DMS53 (cell line): ENCODE data around the gene SPDYE1.
"Not testable (repeated sequence)": the region's sequence is repeated elsewhere in the genome, so short reads cannot be mapped to it uniquely, and the experiment has no call there.

Experiments
- DNase-seq: peaks from one replicate; lab custom pipeline; 2025; lab: John Stamatoyannopoulos, UW

SPDYE1 gene, protein sequence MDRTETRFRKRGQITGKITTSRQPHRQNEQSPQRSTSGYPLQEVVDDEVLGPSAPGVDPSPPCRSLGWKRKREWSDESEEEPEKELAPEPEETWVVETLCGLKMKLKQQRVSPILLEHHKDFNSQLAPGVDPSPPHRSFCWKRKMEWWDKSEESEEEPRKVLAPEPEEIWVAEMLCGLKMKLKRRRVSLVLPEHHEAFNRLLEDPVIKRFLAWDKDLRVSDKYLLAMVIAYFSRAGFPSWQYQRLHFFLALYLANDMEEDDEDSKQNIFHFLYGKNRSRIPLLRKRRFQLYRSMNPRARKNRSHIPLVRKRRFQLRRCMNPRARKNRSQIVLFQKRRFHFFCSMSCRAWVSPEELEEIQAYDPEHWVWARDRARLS

DNA sequence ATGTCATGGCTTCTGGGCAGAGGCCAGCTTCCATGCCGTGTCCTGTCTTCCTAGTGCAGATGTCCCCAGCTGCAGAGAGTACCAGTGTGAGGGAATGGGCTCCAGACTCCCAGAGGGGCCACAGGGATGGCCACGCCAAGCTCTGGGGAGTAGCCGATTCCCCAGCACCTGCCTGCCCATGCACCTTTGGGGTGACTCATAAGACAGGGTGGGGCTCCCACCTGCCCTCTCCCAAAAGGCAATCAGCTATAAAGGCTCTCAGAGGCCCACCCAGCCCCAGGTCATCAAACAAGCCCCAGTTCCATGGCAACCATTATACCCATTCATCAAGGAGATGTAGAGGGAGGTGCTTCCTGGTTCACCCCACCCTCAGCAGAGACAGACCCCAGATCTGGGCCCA, at the start of gene SPDYE1:
TSS of gene SPDYE1 (plus strand) at position 366 of the 400 bp plus-strand sequence. CDS start 2,053 bp downstream, outside the sequence.
- DNase-seq, result not testable (repeated sequence)

DNA sequence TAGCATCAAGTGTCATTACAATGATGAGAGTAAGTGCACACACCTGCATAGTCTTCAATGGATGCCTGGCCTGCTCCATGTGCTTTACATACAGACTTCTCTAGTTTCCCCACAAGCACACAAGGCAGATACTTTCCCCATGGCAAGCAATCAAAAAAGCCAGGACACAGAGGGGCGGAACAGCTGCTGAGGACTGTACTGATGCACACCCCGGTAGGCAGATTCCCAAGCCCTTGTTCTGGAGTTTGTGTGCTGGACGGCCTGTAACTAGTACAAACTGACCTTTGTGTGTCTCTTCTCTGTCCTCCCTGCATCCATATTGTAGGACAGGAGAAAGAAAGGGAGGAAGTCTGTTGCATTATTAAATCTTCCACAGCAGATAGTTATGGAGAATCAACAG, 45.7 kb upstream of the SPDYE1 start:
- no peak for DNase-seq

DNA sequence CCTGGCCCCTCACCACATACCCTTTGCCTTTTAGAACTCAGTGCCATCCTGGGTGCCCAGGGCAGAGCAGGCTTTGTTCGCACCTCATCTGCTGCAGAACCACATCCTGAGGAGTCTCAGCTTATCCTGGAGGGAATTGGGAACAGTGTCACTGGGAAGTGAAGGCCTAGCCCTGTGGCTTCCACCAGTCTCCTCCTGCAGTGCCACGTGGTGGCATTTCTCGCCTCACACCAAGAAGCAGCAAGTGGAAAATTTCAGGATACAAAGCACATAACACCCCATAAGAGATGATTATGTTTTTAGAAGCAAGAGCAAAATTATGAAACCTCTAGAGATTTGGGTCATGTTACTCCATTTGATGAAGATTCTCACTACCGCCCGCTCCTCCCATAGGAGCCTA, 44.6 kb upstream of the SPDYE1 start:
- DNase-seq, result no peak

DNA sequence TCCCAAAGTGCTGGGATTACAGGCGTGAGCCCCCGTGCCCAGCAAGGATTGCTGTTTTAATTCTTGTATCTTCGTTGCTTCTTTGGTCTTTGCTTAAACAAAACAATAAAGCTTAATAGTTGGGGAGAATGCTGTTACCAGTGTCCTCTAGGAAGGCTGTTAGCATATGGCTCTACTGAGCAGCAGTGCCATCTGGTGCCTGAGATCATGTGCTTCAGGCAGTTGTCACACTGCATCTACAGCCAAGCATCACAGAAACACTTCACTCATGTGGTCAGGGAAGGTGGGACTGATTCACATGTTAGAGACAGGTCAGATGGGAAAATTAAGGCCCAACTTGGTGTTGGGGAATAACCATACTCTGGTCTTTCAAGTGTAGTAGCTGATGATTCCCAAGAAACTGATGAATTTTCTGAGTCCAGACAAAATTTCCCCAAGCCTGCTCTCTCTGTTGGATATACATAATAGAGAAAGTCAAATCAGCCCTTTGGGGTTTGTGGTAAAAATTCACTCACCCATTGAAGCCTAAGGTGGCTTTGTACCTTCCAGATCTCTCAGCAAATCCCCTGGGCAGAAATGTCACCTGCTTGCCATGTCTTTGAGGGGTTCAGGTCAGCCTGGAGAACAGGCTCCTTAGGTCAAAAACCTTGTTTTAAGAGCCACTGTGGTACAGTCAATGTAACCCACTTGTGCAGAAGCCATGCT, 43.0 kb upstream of the SPDYE1 start:
- peak; percentile 70 for DNase-seq

DNA sequence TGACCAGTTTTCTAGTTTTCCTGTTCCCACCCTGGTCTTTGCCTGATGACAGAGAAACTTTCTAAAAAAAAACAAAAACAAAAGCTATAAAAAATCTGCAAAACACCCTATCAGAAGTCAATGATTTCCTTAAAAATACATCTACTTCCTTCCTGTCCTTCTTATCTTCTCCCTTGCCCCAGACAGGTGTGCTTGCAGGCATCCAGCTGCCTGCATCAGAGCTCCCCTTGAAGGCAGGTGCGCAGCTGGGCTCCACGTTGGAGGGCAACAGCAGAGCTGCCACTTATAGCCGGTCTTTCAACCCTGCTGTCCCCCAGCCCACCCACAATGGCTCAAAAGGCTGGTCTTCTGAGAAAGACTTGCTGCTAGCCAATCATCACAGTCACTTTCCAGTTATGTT, 41.7 kb upstream of the SPDYE1 start:
- no peak for DNase-seq

DNA sequence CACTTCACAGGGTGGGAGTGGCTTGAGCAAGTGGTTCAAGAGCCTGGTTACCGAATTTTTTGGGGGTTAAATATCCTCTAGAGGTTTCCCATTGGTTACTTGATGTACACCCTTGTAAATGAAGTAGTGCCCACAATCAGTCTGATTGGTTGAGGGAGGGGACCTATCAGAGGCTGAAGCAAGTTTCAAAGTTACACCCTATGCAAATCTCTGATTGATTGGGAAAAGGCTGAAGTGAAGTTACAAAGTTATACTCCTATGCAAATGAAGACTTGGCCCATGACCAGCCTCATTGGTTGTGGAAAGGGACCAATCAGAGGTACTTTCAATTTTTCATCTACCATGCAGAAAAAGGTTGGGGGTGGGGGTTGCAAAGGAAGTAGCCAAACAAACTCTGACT, 36.8 kb upstream of the SPDYE1 start:
- DNase-seq, result no peak

DNA sequence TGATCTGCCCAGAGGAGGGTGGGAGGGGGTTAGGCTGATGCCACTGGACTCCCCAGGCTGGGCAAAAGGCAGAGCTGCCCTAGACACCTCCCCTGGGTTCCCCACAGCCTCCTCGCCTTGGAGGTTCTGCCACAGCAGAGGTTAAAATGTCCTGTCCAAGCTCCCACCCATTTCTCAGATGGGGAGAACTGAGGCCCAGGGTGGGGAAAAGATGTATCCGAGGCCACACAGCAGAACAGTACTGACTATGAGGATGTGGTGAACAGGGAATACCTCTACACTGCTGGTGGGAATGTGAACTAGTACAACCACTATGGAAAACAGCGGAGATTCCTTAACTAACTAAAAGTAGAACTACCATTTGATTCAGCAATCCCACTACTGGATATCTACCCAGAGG, 31.3 kb upstream of the SPDYE1 start:
- DNase-seq, result not testable (repeated sequence)

DNA sequence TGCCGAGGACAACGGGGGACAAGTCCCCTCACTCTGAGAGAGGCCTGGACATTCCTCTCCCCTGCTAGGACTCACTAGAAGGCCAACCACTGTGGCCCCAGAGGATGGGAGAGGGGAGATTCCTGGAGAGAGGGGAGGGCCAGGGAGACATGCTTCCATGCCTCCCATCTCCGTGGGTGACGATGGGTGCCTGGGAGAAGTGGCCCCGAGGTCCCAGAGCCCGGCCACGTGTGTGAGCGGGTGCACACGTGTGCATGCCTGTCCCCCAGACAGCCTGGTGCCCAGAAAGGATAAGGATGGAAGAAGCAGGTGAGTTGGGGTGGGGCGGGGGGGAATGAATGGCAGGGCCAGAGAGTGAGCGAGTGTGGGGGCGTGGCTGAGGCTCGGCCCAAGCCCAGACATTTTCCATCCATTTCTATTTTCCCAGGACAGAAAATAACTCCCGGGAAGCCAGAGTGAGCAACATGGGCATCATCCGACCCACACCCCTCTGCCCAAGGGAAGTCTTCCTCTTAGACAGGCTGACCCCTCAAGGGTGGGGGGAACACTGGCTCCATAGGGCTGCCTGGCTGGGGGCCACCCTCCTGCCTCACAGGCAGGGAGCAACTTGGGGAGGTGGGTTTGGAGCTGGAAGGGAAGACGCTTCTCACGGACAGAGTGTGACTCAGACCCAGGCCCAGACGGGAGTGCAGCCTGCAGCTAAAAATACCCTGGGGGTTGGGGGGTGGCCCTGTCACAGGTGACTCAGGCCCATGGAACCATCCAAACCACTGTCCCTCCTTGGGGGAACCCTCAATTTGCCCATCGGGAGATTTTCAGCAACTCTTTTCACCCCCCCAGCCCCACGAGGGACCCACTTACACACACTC, 29.3 kb upstream of the SPDYE1 start:
- DNase-seq, result not testable (repeated sequence)

DNA sequence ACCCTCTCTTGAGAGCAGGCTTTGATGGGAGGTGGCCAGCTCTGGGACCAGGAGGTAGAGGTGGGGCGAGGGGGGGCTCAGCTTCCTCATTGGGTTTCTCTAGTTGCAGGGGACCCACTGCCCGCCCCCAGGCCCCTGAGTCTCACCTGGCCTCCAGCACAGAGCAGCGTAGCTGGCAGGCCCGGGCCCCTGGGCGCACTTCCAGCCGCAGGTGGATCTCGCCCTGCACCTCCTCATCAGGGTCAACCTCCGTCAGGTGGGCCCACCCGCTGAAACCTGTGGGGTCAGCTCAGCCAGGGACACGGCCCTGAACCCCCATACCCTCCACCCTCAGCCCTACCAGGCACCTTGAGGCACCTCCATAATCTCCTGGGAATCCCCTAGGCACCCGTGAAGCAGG, 28.1 kb upstream of the SPDYE1 start:
- DNase-seq, result not testable (repeated sequence)

DNA sequence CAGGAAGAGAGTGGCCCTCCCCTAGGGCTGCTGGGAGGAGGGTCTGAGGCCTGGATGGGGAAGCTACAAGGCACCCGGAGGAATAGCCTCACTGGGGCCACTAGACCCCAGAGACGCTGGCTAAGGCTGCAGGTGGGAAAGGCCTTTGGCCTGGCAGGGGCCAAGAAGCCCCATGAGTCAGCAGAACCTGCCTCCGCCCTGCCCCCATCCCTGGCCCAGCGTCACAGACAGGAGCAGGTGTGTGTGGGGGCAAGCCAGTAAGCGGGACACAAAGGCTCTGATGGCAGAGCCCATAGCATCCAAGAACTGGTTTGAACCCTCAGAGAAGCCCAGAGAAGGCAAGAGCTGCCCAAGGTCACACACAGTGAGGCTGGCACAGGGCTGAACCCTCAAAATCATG, 27.0 kb upstream of the SPDYE1 start:
- DNase-seq, result peak; percentile 45

DNA sequence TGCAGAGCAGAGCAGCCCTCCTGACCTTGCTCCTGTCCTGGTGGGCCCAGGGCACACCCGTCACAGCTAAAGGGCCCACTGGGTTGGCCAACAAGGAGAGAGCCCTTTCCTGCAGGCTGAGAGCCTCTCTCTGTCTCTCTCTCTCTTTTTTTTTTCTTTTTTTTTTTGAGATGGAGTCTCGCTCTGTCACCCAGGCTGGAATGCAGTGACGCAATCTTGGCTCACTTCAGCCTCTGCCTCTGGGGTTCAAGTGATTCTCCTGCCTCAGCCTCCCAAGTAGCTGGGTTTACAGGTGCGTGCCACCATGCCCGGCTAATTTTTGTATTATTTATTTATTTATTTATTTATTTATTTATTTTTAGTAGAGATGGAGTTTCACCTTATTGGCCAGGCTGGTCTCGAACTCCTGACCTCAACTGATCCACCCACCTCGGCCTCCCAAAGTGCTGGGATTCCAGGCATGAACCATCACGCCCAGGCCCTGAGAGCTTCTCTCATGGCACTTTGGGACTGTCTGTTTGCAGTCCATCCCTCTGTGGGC, 23.6 kb upstream of the SPDYE1 start:
- DNase-seq, result not testable (repeated sequence)

DNA sequence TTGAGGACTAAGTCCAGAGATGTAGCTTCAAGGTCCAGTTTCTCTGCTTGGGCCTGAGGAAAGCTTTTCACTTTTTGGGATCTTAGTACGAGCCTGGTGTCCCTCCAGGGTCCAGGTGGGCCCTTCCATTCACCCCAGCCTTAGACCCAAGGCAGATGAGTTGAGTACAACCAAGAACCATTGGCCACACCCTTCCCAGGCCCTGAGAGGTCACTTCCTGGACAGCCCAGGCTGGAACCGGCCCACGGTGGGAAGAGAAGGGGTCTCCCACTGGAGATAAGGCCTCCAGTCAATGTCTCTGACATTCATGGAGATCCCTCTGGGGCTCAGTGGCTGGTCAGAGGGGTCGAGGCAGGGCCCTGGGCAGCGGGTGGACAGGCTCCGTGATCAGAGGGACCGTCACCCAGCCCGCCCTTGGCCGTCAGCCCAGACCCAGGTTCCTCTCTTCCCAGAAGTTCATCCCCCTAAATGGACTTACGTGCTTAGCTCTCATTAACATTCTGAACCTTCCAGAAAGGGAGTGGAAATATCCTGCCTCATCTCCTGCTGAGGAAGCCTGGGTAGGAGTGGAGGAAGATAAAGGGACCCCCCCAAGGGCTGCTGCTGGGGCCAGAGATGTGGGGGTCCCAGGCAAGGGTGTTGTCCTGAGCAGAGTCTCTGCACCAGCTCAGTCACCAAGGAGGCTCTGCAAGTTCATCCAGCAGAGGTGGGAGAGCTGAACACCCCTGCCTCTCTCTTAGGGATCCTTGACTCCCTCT, 22.8 kb upstream of the SPDYE1 start:
- DNase-seq, result not testable (repeated sequence)

DNA sequence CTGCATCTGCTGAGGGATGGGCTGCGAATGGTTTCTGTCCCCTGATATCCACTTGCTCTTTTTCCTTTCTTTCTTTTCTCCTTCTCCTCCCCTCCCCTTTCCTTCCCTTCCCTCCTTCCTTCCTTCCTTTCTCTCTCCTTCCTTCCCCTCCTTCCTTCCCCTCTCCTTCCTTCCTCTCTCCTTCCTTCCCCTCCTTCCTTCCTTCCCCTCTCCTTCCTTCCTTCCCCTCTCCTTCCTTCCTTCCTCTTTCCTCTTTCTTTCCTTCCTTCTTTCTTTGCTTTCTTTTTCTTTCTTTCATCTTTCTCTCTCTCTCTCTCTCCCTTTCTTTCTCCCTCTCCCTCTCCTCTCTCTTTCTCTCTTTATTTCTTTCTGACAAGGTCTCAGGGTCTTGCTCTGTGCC, 20.2 kb upstream of the SPDYE1 start:
- no peak for DNase-seq

DNA sequence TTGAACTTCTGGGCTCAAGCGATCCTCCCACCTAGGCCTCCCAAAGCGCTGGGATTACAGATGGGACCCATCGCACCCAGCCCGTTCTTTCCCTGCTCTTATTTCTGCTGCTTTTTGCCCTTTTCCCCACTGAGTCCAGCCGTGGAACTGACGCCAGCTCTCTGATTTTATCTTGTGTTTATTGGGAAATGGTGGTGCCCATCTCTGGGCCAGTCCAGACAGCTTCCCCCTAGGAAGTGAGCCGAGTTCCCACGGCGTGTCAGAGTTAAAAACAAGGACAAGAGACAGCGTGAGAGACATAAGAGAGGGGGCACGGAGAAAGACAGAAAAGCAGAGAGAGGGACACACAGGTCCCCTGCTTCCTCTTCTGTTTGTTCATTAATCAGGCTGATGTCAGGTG, 19.6 kb upstream of the SPDYE1 start:
- DNase-seq, result not testable (repeated sequence)

DNA sequence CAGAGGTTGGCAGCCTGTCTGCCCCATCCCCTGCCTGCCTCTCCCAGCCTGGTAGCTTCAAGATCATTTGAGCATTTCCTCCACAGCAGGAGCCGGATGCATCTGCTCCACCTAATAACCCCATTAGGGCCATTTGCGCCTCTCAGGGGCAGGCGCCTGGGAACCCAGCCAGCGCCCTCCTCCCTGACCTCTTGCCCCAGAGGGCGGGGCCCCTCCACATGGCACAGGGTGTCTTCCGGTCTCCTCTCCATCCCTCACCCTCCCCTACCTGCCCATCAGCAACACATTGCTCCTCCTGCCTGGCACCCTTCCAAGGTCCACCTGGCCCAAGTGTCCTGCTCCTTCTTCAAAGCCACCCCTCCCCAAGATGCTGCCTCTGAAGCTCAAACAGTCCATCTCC, 14.8 kb upstream of the SPDYE1 start:
- not testable (repeated sequence) for DNase-seq

DNA sequence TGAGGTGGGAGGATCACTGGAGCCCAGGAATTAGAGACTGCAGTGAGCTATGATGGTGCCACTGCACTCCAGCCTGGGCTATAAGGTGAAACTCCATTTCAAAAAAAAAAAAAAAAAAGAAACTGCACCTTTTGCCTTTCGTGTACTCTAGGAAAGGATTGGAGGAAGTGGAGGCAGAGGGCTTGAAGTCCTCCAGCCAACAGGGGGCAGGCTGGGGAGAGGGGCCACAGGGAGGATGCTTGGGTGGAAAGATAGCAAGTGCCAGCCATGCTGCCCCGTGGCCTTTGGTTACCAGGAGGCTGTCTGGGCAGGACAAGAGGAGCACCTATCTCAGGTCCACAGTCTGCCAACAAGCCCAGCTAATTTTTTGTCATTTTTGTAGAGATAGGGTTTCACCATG, 14.0 kb upstream of the SPDYE1 start:
- peak; percentile 49 for DNase-seq

DNA sequence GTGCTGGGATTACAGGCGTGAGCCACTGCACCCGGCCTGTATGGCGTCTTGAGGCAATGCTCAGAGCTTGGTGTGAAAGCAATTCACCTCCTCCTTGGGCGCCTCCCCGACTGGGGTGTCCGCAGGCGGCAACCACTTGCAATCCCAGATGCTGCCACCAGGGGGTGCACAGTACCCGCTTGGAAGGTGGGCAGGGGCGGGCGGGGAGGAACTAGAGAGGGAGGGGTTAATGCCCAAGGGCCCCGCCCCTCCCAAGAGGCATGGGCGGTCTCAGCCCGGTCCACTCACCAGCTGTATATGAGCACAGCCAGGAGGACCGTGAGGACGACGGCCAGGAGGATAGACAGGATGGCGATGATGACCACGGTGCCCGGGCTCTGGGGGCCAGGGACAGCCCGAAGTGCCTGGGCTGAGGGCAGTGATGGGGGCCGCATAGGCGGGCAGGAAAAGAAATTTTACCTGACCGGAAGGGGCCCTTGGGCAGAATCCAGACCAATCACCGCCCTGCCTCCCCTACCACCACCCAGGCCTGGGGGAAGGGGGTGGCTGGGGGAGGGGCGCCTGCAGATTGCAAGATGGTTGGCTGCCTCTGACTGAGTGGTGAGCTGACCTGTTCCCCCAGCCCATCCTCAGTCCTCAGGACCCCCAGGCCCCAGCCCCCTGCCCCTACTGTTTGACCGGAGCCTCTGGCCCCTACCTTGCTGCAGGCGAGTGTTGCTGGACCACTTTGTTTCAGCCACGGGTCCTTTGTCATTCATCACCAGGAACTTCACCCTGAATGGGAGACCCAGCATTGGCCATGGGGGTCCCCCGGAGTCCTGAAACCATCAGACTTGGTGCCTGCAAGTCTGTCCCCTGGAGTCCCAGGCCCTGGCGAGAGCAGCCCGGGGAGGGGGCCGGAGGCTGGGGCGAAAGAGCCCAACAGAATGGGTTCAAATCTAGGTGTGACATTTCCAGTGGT, 11.5 kb upstream of the SPDYE1 start:
- peak; percentile 85 for DNase-seq

DNA sequence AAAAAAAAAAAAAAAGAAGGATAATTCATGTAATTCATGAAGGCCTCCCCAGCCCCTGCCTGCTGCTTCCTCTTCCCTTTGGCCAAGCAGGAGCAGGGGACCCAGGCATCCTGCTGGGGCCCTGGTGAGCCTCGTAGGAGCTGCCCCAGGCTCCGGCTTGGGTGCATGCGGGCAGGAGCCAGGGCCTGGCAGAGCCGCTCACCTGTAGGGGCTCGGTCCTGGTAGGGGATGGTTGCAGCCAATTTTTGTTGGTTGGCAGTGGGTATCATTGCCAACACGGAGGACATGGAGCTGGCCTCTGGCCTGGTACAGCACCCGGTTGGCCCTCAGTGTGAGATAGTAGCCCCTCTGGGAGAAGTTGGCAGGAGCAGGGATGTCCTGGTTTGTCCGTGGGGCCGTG, 10.2 kb upstream of the SPDYE1 start:
- DNase-seq, result not testable (repeated sequence)

DNA sequence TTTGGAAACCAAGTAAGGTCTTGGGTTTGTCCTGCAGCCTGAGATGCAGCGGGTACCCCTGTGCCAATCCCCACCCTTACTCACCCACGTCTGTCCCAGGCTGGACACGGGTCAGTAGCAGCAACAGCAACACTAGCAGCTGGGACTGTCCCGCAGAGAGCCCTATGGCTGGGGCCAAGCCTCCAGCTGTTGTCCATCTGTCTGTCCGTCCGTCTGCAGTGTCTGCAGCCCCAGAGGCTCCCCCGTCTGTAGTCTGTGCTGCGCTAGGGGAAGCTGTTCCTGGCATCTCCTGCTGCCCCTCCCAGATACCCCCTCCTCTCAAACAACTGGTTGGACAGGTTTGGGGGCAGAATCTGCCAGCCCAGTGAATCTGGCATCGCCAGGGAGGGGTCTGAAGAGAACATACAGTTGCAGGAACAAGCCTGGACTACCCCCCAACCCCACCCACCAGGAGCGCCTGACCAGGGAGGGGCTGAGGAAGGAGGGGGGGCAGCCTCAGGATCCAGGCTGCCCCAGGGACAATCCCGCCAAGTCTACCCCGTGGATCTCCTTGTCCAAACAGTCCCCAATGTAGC, 7.6 kb upstream of the SPDYE1 start:
- DNase-seq, result not testable (repeated sequence)

DNA sequence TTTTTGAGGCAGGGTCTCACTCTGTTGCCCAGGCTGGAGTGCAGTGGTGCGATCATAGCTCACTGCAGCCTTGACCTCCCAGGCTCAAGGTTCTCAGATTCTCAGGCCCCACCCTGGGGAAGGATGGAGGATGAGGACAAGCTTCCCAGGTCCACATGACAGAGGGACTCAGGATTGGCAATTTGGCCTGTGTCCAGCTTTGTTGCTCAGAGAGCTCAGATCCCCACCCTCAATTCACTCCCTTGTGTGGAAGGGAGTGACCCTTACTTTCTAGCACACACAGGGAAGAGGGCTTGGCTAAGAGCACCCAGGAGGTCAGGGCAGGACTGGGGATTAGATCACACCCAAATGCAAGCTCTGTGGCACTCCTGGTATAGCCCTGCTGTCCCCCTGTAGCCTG, 6.9 kb upstream of the SPDYE1 start:
- DNase-seq, result not testable (repeated sequence)
